ENCODE data around the gene MAP2K4.

The MAP2K4 gene

GRCh38 chr17:12097326-12097725 is 76.6 kb downstream of the MAP2K4 start:
- TF ChIP-seq, protein P1, sequence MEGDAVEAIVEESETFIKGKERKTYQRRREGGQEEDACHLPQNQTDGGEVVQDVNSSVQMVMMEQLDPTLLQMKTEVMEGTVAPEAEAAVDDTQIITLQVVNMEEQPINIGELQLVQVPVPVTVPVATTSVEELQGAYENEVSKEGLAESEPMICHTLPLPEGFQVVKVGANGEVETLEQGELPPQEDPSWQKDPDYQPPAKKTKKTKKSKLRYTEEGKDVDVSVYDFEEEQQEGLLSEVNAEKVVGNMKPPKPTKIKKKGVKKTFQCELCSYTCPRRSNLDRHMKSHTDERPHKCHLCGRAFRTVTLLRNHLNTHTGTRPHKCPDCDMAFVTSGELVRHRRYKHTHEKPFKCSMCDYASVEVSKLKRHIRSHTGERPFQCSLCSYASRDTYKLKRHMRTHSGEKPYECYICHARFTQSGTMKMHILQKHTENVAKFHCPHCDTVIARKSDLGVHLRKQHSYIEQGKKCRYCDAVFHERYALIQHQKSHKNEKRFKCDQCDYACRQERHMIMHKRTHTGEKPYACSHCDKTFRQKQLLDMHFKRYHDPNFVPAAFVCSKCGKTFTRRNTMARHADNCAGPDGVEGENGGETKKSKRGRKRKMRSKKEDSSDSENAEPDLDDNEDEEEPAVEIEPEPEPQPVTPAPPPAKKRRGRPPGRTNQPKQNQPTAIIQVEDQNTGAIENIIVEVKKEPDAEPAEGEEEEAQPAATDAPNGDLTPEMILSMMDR (IDR thresholded peaks at IDR 0.05; ENCODE audit: control insufficient read depth, extremely low read depth, insufficient read depth) = no peak
- no peak overlapping the region for H3K4me3 ChIP-seq (ENCODE audit: low read depth, low read length)
- no peak for DNase-seq (ENCODE audit: low read depth)

DNA sequence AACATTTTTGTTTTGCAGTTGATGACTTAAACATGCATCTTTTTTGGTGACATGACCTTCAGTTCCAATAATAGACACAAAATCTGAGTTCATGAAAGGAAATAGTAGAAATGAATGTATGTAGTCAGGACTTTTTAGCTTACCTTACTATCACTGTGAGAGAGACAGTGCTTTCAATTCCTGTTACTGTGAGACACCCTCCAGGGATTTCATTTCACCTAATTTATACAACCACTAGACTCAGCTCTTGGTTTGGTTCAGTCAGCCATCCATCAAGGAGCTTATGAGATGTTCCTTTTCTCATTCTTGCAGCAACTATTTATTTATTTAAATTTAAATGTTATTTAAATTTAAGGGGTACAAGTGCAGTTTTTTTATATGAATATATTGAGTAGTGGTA is 77.9 kb downstream of the MAP2K4 start:
- TF ChIP-seq, protein P1 (IDR thresholded peaks at IDR 0.05; ENCODE audit: control insufficient read depth, extremely low read depth, insufficient read depth) = no peak
- no peak overlapping the region for H3K4me3 ChIP-seq (ENCODE audit: low read depth, low read length)
- DNase-seq (ENCODE audit: low read depth) = no peak

DNA sequence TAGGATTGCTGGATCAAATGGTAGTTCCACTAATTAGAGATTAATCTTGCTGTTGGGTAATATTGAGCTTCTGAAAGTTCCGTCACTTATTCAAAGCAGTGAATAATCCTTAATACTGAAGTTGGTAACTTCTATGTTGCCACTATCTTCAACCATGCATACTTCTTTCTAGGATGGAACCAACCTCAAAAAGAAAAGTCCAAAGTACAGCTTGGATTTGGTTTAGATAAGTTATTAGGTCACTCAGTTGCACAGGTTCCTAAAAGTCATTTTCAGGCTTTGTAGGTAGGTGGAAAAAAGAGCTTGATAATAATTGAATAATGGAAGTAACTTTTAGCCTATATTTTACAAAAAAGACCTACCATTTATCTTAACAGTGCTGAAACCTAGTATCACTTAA is 78.7 kb downstream of the MAP2K4 start:
- DNase-seq (ENCODE audit: low read depth) = no peak
- no peak overlapping the region for H3K4me3 ChIP-seq (ENCODE audit: low read depth, low read length)
- TF ChIP-seq, protein P1 (IDR thresholded peaks at IDR 0.05; ENCODE audit: control insufficient read depth, extremely low read depth, insufficient read depth) = no peak

DNA sequence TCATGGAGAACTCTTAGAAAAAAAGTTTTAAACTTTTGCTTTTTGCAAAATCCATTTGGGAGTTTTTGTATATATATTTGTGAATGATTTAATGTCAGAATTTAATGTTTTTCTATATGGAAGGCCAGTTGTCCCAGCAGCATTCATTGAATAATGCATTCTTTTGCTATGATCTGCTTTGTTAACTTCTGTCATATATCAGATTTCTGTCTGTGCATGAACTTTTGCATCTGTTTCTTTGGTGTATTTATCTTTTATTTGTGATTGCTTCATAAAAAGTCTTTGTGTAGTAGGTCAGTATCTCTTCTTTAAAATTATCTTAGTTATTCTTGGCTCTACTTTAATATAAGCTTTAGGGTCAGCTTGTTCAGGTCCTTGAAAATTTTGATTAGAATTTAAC is 84.2 kb downstream of the MAP2K4 start:
- TF ChIP-seq, protein P1 (IDR thresholded peaks at IDR 0.05; ENCODE audit: control insufficient read depth, extremely low read depth, insufficient read depth) = no peak

GRCh38 chr17:12107905-12108304 is 87.2 kb downstream of the MAP2K4 start:
- H3K4me3 ChIP-seq (ENCODE audit: low read depth, low read length) = no peak overlapping the region
- TF ChIP-seq, protein P1 (IDR thresholded peaks at IDR 0.05; ENCODE audit: control insufficient read depth, extremely low read depth, insufficient read depth) = no peak
- DNase-seq (ENCODE audit: low read depth) = no peak

More for the DNA sequence above, 84.2 kb downstream of the MAP2K4 start:
- H3K4me3 ChIP-seq (ENCODE audit: low read depth, low read length) = no peak overlapping the region
- DNase-seq (ENCODE audit: low read depth) = no peak

GRCh38 chr17:12110906-12111305 is 90.2 kb downstream of the MAP2K4 start:
- H3K4me3 ChIP-seq (ENCODE audit: low read depth, low read length) = no peak overlapping the region
- TF ChIP-seq, protein P1 (IDR thresholded peaks at IDR 0.05; ENCODE audit: control insufficient read depth, extremely low read depth, insufficient read depth) = no peak
- no peak for DNase-seq (ENCODE audit: low read depth)

DNA sequence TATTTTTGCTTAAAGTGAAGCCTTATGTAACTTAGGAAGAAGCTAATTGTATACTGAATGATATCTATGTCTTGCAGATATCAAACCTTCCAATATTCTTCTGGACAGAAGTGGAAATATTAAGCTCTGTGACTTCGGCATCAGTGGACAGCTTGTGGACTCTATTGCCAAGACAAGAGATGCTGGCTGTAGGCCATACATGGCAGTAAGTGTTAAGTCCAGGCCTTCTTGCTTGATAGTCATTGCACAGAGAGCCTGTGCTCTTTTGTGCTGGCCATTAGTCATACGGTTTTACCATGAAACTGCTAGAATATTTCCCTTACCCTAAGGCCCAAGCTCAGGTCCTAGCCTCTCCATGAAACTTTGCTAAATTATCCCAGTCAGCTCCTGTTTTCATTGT is 92.5 kb downstream of the MAP2K4 start:
- DNase-seq (ENCODE audit: low read depth) = no peak
- TF ChIP-seq, protein P1 (IDR thresholded peaks at IDR 0.05; ENCODE audit: control insufficient read depth, extremely low read depth, insufficient read depth) = no peak
- H3K4me3 ChIP-seq (ENCODE audit: low read depth, low read length) = no peak overlapping the region

Data from LNCaP clone FGC (cell line).